ENCODE data around the gene AARS2. TPM values are rescaled to one million over a fixed set of nuclear protein-coding genes. Genes with fewer than 3 reads are reported as not detected.
A peak's percentile ranks its signal among the peaks of the same experiment; 100 is the strongest.

Gene AARS2
- total RNA-seq, 4 donors from 2014 or later, result 14.2 to 23.1 (median 17.7) TPM

GRCh38 chr6:44250067-44250717 is 63.0 kb downstream of the AARS2 start:
- H3K36me3 ChIP-seq, result peaks cover 6 to 66% (median 27%) of the 10 kb centered on the region in 3 donors
- no peak overlapping the region for H3K27ac ChIP-seq
- no peak overlapping the region for H3K4me3 ChIP-seq
- TF ChIP-seq POLR2A (IDR thresholded peaks at IDR 0.05) (no peak), EP300 (IDR thresholded peaks at IDR 0.05) (peak in 1 of 2 donors; percentile 12)
- H3K9me3 ChIP-seq, result no peaks in the 10 kb centered on the region
- H3K27me3 ChIP-seq, result no peaks in the 10 kb centered on the region
- DNase-seq (ENCODE audit: low spot score in 2 of 2), result no peak
- WGBS, 2 donors, result 76 to 77% methylated on average over 6 of the region's 6 CpGs
- peaks cover 0 to 71% (median 18%) of the 10 kb centered on the region in 4 donors for H3K4me1 ChIP-seq

Other genes with a start within 250 kb of the AARS2 start
- 10 to 100 TPM in 3 of 4 donors, 1 to 10 TPM in 1; 8.8 to 36.6 (median 18.9) TPM for gene MRPL14, start 185.9 kb downstream of the AARS2 start, total RNA-seq
- gene TMEM63B, start 185.8 kb downstream of the AARS2 start, total RNA-seq, result 10 to 100 TPM; 18.6 to 34.5 (median 27.6) TPM
- 1 to 10 TPM in 3 of 4 donors, under 1 TPM in 1; 0.21 to 6.5 (median 4.2) TPM for gene CAPN11, start 154.5 kb downstream of the AARS2 start, total RNA-seq
- gene MYMX, start 96.4 kb downstream of the AARS2 start, total RNA-seq, result not detected
- 10 to 100 TPM; 51.4 to 83.1 (median 63.8) TPM for gene SLC29A1, start 89.8 kb downstream of the AARS2 start, total RNA-seq
- 100 to 1,000 TPM; 485 to 580 (median 543) TPM for gene HSP90AB1, start 66.2 kb downstream of the AARS2 start, total RNA-seq
- gene SLC35B2, start 55.8 kb downstream of the AARS2 start, total RNA-seq, result 10 to 100 TPM; 28.0 to 34.1 (median 33.1) TPM
- 10 to 100 TPM; 12.7 to 20.7 (median 16.0) TPM for gene NFKBIE, start 47.8 kb downstream of the AARS2 start, total RNA-seq
- under 1 TPM in 1 of 4 donors, not detected in 3; 0.42 TPM for gene TMEM151B, start 42.9 kb downstream of the AARS2 start, total RNA-seq
- not detected for gene SPATS1, start 29.3 kb upstream of the AARS2 start, total RNA-seq
- gene CDC5L, start 74.4 kb upstream of the AARS2 start, total RNA-seq, result 10 to 100 TPM; 16.7 to 20.1 (median 17.3) TPM